HEK293 (cell line): ENCODE data around the gene ME3.

ENCODE experiments used
- CTCF ChIA-PET: fragments of 350-600 bp; formaldehyde crosslinking; extraction: SDS; loops from one replicate; lab custom pipeline; 2021; ENCODE audit warnings: antibody characterized with exemption; lab: Yijun Ruan, JAX
- POLR2A ChIA-PET: fragments of 300-600 bp; formaldehyde crosslinking; extraction: SDS; loops from one replicate; lab custom pipeline; 2020; ENCODE audit warnings: antibody characterized with exemption, inconsistent platforms; lab: Yijun Ruan, JAX
- H3K27ac ChIP-seq: fragments of 200-500 bp; sonication (Bioruptor generic); 2 replicates; pipeline ENCODE4 v1.5.1; 2014; ENCODE audit warnings: low read depth, low read length, control low read depth, inconsistent platforms; ENCODE audit errors: extremely low read depth
- H3K36me3 ChIP-seq, 2 experiments: fragments of 200-500 bp in 1 of 2; sonication (Bioruptor generic) in 1 of 2; 1 replicate in 1 of 2; 2 replicates in 1 of 2; pipeline ENCODE4 v1.5.1; 2014 to 2017; ENCODE audit warnings: inconsistent platforms in 2 of 2, low read length in 2 of 2; ENCODE audit not compliant: control insufficient read depth in 2 of 2, insufficient read depth in 1 of 2
- H3K4me1 ChIP-seq: fragments of 200-500 bp; sonication (Bioruptor generic); 2 replicates; pipeline ENCODE4 v1.5.1; 2014; ENCODE audit warnings: mild to moderate bottlenecking, low read length, inconsistent platforms; ENCODE audit not compliant: control insufficient read depth, insufficient read depth
- H3K4me3 ChIP-seq: 2 replicates; pipeline ENCODE4 v1.5.1; 2011; ENCODE audit warnings: low read depth, mild to moderate bottlenecking, control low read depth, low read length, moderate library complexity
- H3K9me3 ChIP-seq: fragments of 200-500 bp; sonication (Bioruptor generic); 2 replicates; pipeline ENCODE4 v1.5.1; 2014; ENCODE audit warnings: low read depth, low read length, inconsistent platforms; ENCODE audit not compliant: control insufficient read depth, insufficient read depth
- EGR2 ChIP-seq: fragments of 450-650 bp; formaldehyde crosslinking; IDR thresholded peaks from 2 replicates; pipeline ENCODE4 v1.5.1; 2016; ENCODE audit warnings: low read depth, missing biosample characterization, missing genetic modification characterization
- GFI1B ChIP-seq: fragments of 450-650 bp; formaldehyde crosslinking; IDR thresholded peaks from 2 replicates; pipeline ENCODE4 v1.5.1; 2016; ENCODE audit warnings: missing biosample characterization, missing genetic modification characterization
- GLI2 ChIP-seq: fragments of 450-650 bp; formaldehyde crosslinking; IDR thresholded peaks from 2 replicates; pipeline ENCODE4; 2017; ENCODE audit warnings: missing biosample characterization, missing genetic modification characterization, low read depth, borderline replicate concordance
- GLIS1 ChIP-seq: fragments of 450-650 bp; formaldehyde crosslinking; IDR thresholded peaks from 2 replicates; pipeline ENCODE4 v1.5.1; 2016; ENCODE audit warnings: missing biosample characterization, missing genetic modification characterization
- IKZF3 ChIP-seq: fragments of 450-650 bp; IDR thresholded peaks from 2 replicates; pipeline ENCODE4 v1.5.0; 2018; ENCODE audit warnings: missing biosample characterization, mild to moderate bottlenecking, missing genetic modification characterization, moderate library complexity
- MEIS1 ChIP-seq: sonication (generic); formaldehyde crosslinking; IDR thresholded peaks from 2 replicates; pipeline ENCODE4 v1.8.1; 2022; ENCODE audit warnings: missing genetic modification reagents, mild to moderate bottlenecking, borderline replicate concordance
- SP7 ChIP-seq: fragments of 450-650 bp; formaldehyde crosslinking; IDR thresholded peaks from 2 replicates; pipeline ENCODE4 v1.5.1; 2016; ENCODE audit warnings: missing biosample characterization, missing genetic modification characterization
- TRIM28 ChIP-seq: IDR thresholded peaks from 2 replicates; pipeline ENCODE4 v1.6.1; 2011; ENCODE audit warnings: low read length, control low read depth, borderline replicate concordance
- ZBTB17 ChIP-seq: fragments of 450-650 bp; formaldehyde crosslinking; IDR thresholded peaks from 2 replicates; pipeline ENCODE4 v1.5.1; 2016; ENCODE audit warnings: missing biosample characterization, missing genetic modification characterization
- ZBTB20 ChIP-seq: fragments of 450-650 bp; formaldehyde crosslinking; IDR thresholded peaks from 2 replicates; pipeline ENCODE4 v1.5.1; 2016; ENCODE audit warnings: missing biosample characterization, missing genetic modification characterization
- ZFP41 ChIP-seq: fragments of 450-650 bp; formaldehyde crosslinking; IDR thresholded peaks from 2 replicates; pipeline ENCODE4 v1.5.1; 2016; ENCODE audit warnings: missing biosample characterization, missing genetic modification characterization, borderline replicate concordance
- ZNF16 ChIP-seq: fragments of 450-650 bp; formaldehyde crosslinking; IDR thresholded peaks from 2 replicates; pipeline ENCODE4 v1.5.1; 2016; ENCODE audit warnings: low read depth, missing biosample characterization, missing genetic modification characterization
- ZNF169 ChIP-seq: fragments of 450-650 bp; formaldehyde crosslinking; IDR thresholded peaks from 2 replicates; pipeline ENCODE4 v1.5.1; 2016; ENCODE audit warnings: missing biosample characterization, missing genetic modification characterization
- ZNF174 ChIP-seq: fragments of 450-650 bp; formaldehyde crosslinking; IDR thresholded peaks from 2 replicates; pipeline ENCODE4 v1.5.0; 2017; ENCODE audit warnings: missing biosample characterization, mild to moderate bottlenecking, missing genetic modification characterization
- ZNF394 ChIP-seq: fragments of 450-650 bp; formaldehyde crosslinking; IDR thresholded peaks from 2 replicates; pipeline ENCODE4 v1.5.1; 2016; ENCODE audit warnings: missing biosample characterization, missing genetic modification characterization, mild to moderate bottlenecking, moderate library complexity, borderline replicate concordance
- ZNF548 ChIP-seq: fragments of 450-650 bp; formaldehyde crosslinking; IDR thresholded peaks from 2 replicates; pipeline ENCODE4 v1.5.1; 2016; ENCODE audit warnings: missing biosample characterization, missing genetic modification characterization
- ZNF585B ChIP-seq: fragments of 450-650 bp; formaldehyde crosslinking; IDR thresholded peaks from 2 replicates; pipeline ENCODE4 v1.5.1; 2016; ENCODE audit warnings: missing biosample characterization, missing genetic modification characterization
- ZNF600 ChIP-seq: fragments of 450-650 bp; formaldehyde crosslinking; IDR thresholded peaks from 2 replicates; pipeline ENCODE4 v1.5.1; 2016; ENCODE audit warnings: missing biosample characterization, missing genetic modification characterization
- ZNF660 ChIP-seq: fragments of 450-650 bp; IDR thresholded peaks from 2 replicates; pipeline ENCODE4 v1.5.1; 2018; ENCODE audit warnings: missing biosample characterization, mild to moderate bottlenecking, missing genetic modification characterization
- ZNF785 ChIP-seq: fragments of 450-650 bp; formaldehyde crosslinking; IDR thresholded peaks from 2 replicates; pipeline ENCODE4 v1.5.1; 2016; ENCODE audit warnings: missing biosample characterization, missing genetic modification characterization
- ZXDB ChIP-seq: fragments of 450-650 bp; formaldehyde crosslinking; IDR thresholded peaks from 2 replicates; pipeline ENCODE4 v1.5.1; 2016; ENCODE audit warnings: missing biosample characterization, missing genetic modification characterization
- TF ChIP-seq, protein P1 (sequence below): fragments of 450-650 bp; formaldehyde crosslinking; IDR thresholded peaks from 2 replicates; pipeline ENCODE4 v1.5.1; 2017; ENCODE audit warnings: missing biosample characterization, missing genetic modification characterization
- TF ChIP-seq, protein P2 (sequence below): fragments of 450-650 bp; formaldehyde crosslinking; IDR thresholded peaks from 2 replicates; pipeline ENCODE4 v1.5.1; 2016; ENCODE audit warnings: missing biosample characterization, missing genetic modification characterization
- TF ChIP-seq, protein P3 (sequence below): fragments of 450-650 bp; IDR thresholded peaks from 2 replicates; pipeline ENCODE4 v1.5.1; 2018; ENCODE audit warnings: missing biosample characterization, mild to moderate bottlenecking, missing genetic modification characterization
- TF ChIP-seq, protein P4 (sequence below): fragments of 450-650 bp; formaldehyde crosslinking; IDR thresholded peaks from 2 replicates; pipeline ENCODE4 v1.5.1; 2016; ENCODE audit warnings: missing biosample characterization, missing genetic modification characterization

The ME3 gene

DNA sequence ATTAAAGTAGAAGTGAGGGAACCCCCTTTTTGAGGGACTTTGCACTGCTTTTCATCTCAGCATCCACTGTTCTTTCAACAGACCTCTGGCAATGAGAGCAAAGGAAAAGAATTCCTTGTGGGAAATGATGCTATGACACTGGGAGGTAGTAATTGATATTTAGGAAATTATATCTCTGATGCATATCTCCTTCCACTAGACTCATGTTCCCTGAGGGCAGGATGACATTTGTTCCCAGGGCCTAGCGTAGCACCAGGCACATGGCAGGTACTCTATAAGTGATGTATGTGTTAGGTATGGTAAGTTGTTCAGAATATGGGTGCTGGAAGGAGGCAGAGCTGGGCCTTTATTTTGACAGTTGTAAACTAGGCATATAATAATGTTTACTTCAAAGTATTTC lies 154.9 kb downstream of the ME3 start:
- no peak overlapping the region for H3K4me3 ChIP-seq
- H3K27ac ChIP-seq: no peak overlapping the region
- no peaks in the 10 kb centered on the region for H3K9me3 ChIP-seq
- H3K4me1 ChIP-seq: peaks cover 26% of the 10 kb centered on the region
- ChIA-PET POLR2A (no interaction called here), CTCF (interaction anchor here (2.8 kb wide), 1 partner anchor 63 kb away, joined by 12 read pairs; no protein-coding TSS in a partner anchor)
- H3K36me3 ChIP-seq: no peaks in the 10 kb centered on the region
- TF ChIP-seq GLI2 (no peak), GFI1B (tag by site-specific recombination) (no peak), SP7 (tag by site-specific recombination) (0 out of 2 replicates have a peak, but pooled peaks have one; percentile 21)

- POLR2A ChIA-PET: interaction anchor here (0.6 to 2.1 kb wide), 2 partner anchors 55 to 58 kb away, joined by 3 to 4 read pairs; no protein-coding TSS in a partner anchor
- Histone ChIP-seq H3K36me3 (no peaks in the 10 kb centered on the region), H3K4me3 (no peak overlapping the region), H3K9me3 (no peaks in the 10 kb centered on the region), H3K27ac (peak overlapping the region; percentile 31), H3K4me1 (peaks cover 26% of the 10 kb centered on the region)
- CTCF ChIA-PET: interaction anchor here (0.7 to 2.2 kb wide), 7 partner anchors 19 to 93 kb away, joined by 3 to 8 read pairs (median 3); no protein-coding TSS in a partner anchor
- TF ChIP-seq IKZF3 (tag by site-specific recombination) (peak; percentile 36; the same call in 1 of the 2 replicates), ZXDB (peak; percentile 31; the same call in 1 of the 2 replicates), ZNF169 (tag by site-specific recombination) (no peak), ZNF585B (tag by site-specific recombination) (no peak), SP7 (tag by site-specific recombination) (peak; percentile 97), ZBTB17 (tag by site-specific recombination) (peak; percentile 45), ZNF660 (tag by site-specific recombination) (peak; percentile 75), TRIM28 (peak; percentile 77; the same call in 1 of the 2 replicates), ZNF600 (peak; percentile 33; the same call in 1 of the 2 replicates), ZNF785 (tag by site-specific recombination) (no peak), GFI1B (tag by site-specific recombination) (peak; percentile 80), GLIS1 (tag by site-specific recombination) (0 out of 2 replicates have a peak, but pooled peaks have one; percentile 17), ZFP41 (tag by site-specific recombination) (no peak), ZNF394 (tag by site-specific recombination) (peak; percentile 76; the same call in 1 of the 2 replicates), MEIS1 (no peak), EGR2 (tag by site-specific recombination) (no peak), ZBTB20 (tag by site-specific recombination) (no peak), ZNF548 (tag by site-specific recombination) (no peak), ZNF16 (tag by site-specific recombination) (no peak), ZNF174 (no peak)
- TF ChIP-seq, protein P1, sequence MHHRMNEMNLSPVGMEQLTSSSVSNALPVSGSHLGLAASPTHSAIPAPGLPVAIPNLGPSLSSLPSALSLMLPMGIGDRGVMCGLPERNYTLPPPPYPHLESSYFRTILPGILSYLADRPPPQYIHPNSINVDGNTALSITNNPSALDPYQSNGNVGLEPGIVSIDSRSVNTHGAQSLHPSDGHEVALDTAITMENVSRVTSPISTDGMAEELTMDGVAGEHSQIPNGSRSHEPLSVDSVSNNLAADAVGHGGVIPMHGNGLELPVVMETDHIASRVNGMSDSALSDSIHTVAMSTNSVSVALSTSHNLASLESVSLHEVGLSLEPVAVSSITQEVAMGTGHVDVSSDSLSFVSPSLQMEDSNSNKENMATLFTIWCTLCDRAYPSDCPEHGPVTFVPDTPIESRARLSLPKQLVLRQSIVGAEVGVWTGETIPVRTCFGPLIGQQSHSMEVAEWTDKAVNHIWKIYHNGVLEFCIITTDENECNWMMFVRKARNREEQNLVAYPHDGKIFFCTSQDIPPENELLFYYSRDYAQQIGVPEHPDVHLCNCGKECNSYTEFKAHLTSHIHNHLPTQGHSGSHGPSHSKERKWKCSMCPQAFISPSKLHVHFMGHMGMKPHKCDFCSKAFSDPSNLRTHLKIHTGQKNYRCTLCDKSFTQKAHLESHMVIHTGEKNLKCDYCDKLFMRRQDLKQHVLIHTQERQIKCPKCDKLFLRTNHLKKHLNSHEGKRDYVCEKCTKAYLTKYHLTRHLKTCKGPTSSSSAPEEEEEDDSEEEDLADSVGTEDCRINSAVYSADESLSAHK: no peak
- TF ChIP-seq, protein P2, sequence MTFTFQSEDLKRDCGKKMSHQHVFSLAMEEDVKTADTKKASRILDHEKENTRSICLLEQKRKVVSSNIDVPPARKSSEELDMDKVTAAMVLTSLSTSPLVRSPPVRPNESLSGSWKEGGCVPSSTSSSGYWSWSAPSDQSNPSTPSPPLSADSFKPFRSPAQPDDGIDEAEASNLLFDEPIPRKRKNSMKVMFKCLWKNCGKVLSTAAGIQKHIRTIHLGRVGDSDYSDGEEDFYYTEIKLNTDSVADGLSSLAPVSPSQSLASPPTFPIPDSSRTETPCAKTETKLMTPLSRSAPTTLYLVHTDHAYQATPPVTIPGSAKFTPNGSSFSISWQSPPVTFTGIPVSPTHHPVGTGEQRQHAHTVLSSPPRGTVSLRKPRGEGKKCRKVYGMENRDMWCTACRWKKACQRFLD (tag by site-specific recombination): no peak
- TF ChIP-seq, protein P3, sequence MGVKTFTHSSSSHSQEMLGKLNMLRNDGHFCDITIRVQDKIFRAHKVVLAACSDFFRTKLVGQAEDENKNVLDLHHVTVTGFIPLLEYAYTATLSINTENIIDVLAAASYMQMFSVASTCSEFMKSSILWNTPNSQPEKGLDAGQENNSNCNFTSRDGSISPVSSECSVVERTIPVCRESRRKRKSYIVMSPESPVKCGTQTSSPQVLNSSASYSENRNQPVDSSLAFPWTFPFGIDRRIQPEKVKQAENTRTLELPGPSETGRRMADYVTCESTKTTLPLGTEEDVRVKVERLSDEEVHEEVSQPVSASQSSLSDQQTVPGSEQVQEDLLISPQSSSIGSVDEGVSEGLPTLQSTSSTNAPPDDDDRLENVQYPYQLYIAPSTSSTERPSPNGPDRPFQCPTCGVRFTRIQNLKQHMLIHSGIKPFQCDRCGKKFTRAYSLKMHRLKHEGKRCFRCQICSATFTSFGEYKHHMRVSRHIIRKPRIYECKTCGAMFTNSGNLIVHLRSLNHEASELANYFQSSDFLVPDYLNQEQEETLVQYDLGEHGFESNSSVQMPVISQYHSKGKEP (tag by site-specific recombination): peak; percentile 91
- TF ChIP-seq, protein P4, sequence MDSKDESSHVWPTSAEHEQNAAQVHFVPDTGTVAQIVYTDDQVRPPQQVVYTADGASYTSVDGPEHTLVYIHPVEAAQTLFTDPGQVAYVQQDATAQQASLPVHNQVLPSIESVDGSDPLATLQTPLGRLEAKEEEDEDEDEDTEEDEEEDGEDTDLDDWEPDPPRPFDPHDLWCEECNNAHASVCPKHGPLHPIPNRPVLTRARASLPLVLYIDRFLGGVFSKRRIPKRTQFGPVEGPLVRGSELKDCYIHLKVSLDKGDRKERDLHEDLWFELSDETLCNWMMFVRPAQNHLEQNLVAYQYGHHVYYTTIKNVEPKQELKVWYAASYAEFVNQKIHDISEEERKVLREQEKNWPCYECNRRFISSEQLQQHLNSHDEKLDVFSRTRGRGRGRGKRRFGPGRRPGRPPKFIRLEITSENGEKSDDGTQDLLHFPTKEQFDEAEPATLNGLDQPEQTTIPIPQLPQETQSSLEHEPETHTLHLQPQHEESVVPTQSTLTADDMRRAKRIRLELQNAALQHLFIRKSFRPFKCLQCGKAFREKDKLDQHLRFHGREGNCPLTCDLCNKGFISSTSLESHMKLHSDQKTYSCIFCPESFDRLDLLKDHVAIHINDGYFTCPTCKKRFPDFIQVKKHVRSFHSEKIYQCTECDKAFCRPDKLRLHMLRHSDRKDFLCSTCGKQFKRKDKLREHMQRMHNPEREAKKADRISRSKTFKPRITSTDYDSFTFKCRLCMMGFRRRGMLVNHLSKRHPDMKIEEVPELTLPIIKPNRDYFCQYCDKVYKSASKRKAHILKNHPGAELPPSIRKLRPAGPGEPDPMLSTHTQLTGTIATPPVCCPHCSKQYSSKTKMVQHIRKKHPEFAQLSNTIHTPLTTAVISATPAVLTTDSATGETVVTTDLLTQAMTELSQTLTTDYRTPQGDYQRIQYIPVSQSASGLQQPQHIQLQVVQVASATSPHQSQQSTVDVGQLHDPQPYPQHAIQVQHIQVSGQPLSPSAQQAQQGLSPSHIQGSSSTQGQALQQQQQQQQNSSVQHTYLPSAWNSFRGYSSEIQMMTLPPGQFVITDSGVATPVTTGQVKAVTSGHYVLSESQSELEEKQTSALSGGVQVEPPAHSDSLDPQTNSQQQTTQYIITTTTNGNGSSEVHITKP (tag by site-specific recombination): 0 out of 2 replicates have a peak, but pooled peaks have one; percentile 23
Observed at GRCh38 chr11:86515297-86516094, 156.9 kb downstream of the ME3 start.
